RPMI8226 (cell line): ENCODE results near the gene GABBR2.
"Not testable (repeated sequence)": the region's sequence is repeated elsewhere in the genome, so short reads cannot be mapped to it uniquely, and the experiment has no call there.

Source experiments
- DNase-seq: peaks from one replicate; pipeline ENCODE4 v3.0.0-alpha.2; 2015

Gene GABBR2

GRCh38 chr9:98684816-98685215, 23.9 kb downstream of the GABBR2 start:
- DNase-seq: not testable (repeated sequence)

GRCh38 chr9:98678244-98678842, 30.4 kb downstream of the GABBR2 start:
- peak; percentile 23 for DNase-seq

GRCh38 chr9:98673681-98674080, 35.1 kb downstream of the GABBR2 start:
- DNase-seq: no peak

GRCh38 chr9:98667005-98667640, 41.6 kb downstream of the GABBR2 start:
- no peak for DNase-seq

- DNase-seq: no peak
Observed at GRCh38 chr9:98665501-98665900, 43.2 kb downstream of the GABBR2 start.

- DNase-seq: no peak
Observed at GRCh38 chr9:98660541-98660940, 48.2 kb downstream of the GABBR2 start.

- no peak for DNase-seq
Observed at GRCh38 chr9:98658951-98659351, 49.8 kb downstream of the GABBR2 start.

GRCh38 chr9:98657897-98658296, 50.8 kb downstream of the GABBR2 start:
- no peak for DNase-seq

GRCh38 chr9:98656511-98656910, 52.2 kb downstream of the GABBR2 start:
- no peak for DNase-seq

- not testable (repeated sequence) for DNase-seq
Observed at GRCh38 chr9:98655428-98655827, 53.3 kb downstream of the GABBR2 start.

- DNase-seq: no peak
Observed at GRCh38 chr9:98654247-98654646, 54.5 kb downstream of the GABBR2 start.

- no peak for DNase-seq
Observed at GRCh38 chr9:98652741-98653140, 56.0 kb downstream of the GABBR2 start.

- no peak for DNase-seq
Observed at GRCh38 chr9:98652302-98652701, 56.4 kb downstream of the GABBR2 start.

GRCh38 chr9:98647236-98647635, 61.5 kb downstream of the GABBR2 start:
- DNase-seq: no peak

- DNase-seq: no peak
Observed at GRCh38 chr9:98644011-98644410, 64.7 kb downstream of the GABBR2 start.

GRCh38 chr9:98642661-98643312, 65.9 kb downstream of the GABBR2 start:
- no peak for DNase-seq

- no peak for DNase-seq
Observed at GRCh38 chr9:98641695-98642094, 67.0 kb downstream of the GABBR2 start.

- no peak for DNase-seq
Observed at GRCh38 chr9:98640394-98640793, 68.3 kb downstream of the GABBR2 start.

- no peak for DNase-seq
Observed at GRCh38 chr9:98639133-98639532, 69.6 kb downstream of the GABBR2 start.

- no peak for DNase-seq
Observed at GRCh38 chr9:98637381-98637780, 71.4 kb downstream of the GABBR2 start.

- no peak for DNase-seq
Observed at GRCh38 chr9:98635374-98635773, 73.4 kb downstream of the GABBR2 start.

GRCh38 chr9:98634685-98635336, 73.9 kb downstream of the GABBR2 start:
- DNase-seq: no peak

- DNase-seq: no peak
Observed at GRCh38 chr9:98632839-98633238, 75.9 kb downstream of the GABBR2 start.

- no peak for DNase-seq
Observed at GRCh38 chr9:98627296-98627695, 81.4 kb downstream of the GABBR2 start.
